ENCODE measurements around the gene PANX1.

DNA sequence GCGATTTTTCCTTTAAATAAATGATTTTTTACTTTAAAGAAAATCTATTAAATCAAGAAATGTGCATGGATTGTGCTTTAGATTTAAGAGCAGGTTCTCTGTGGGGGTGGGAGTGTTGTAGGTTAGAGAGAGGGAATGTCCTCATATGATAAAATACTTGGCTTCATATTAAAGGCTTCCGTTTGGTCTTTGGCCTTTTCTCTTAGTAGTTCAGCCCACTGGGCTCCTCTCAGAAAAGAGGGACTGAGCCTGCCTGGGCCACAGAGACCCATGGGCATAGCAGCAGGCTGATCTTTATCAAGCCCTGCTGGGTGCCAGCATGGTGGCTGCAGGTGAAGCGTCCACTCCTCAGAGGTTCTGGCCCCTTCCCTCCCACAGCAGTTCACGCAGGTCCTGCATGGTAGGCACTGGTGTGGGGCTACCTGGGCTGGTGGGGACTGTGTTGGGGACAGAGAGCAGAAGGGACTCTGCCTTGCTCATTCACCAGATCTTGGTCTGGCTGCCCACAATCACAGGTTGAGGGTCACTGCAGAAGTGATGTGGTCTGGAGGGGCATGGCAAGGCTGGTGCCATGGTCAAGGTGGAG is 4.3 kb downstream of the PANX1 start:
- TF ChIP-seq, protein P1, sequence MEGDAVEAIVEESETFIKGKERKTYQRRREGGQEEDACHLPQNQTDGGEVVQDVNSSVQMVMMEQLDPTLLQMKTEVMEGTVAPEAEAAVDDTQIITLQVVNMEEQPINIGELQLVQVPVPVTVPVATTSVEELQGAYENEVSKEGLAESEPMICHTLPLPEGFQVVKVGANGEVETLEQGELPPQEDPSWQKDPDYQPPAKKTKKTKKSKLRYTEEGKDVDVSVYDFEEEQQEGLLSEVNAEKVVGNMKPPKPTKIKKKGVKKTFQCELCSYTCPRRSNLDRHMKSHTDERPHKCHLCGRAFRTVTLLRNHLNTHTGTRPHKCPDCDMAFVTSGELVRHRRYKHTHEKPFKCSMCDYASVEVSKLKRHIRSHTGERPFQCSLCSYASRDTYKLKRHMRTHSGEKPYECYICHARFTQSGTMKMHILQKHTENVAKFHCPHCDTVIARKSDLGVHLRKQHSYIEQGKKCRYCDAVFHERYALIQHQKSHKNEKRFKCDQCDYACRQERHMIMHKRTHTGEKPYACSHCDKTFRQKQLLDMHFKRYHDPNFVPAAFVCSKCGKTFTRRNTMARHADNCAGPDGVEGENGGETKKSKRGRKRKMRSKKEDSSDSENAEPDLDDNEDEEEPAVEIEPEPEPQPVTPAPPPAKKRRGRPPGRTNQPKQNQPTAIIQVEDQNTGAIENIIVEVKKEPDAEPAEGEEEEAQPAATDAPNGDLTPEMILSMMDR (IDR thresholded peaks at IDR 0.05; ENCODE audit: low read depth, low read length, poor library complexity, severe bottlenecking) = no peak
- TF ChIP-seq EZH2phosphoT487 (IDR thresholded peaks at IDR 0.05; ENCODE audit: borderline replicate concordance, low read length) = no peak

Data from DOHH2 (cell line).